ENCODE measurements around the gene KRT72. TPM values are rescaled to one million over a fixed set of nuclear protein-coding genes. Genes with fewer than 3 reads are reported as not detected.

The KRT72 gene
- total RNA-seq, 1 donor from 2014 or later: not detected

DNA sequence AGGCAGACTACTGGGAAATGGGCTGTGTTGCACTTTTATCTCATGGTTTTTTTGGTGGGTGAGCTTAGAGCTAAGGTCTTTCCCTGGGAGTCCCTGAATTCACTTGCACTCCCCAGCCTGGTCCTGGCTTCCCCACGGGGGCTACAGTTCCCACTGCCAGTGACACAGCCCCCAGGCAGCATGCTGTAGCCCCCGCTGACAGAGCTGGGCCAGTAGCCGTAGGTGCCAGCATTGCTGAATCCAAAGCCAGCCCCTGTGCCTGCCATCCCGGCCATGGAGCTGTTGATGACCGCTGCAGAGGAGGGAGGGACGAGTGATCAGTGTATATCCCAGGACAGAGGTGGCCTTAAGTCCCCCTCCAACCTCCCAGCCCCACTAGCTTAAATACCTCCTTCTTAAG is 6.9 kb upstream of the KRT72 start:
- TF ChIP-seq, protein P1, sequence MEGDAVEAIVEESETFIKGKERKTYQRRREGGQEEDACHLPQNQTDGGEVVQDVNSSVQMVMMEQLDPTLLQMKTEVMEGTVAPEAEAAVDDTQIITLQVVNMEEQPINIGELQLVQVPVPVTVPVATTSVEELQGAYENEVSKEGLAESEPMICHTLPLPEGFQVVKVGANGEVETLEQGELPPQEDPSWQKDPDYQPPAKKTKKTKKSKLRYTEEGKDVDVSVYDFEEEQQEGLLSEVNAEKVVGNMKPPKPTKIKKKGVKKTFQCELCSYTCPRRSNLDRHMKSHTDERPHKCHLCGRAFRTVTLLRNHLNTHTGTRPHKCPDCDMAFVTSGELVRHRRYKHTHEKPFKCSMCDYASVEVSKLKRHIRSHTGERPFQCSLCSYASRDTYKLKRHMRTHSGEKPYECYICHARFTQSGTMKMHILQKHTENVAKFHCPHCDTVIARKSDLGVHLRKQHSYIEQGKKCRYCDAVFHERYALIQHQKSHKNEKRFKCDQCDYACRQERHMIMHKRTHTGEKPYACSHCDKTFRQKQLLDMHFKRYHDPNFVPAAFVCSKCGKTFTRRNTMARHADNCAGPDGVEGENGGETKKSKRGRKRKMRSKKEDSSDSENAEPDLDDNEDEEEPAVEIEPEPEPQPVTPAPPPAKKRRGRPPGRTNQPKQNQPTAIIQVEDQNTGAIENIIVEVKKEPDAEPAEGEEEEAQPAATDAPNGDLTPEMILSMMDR (IDR thresholded peaks at IDR 0.05): no peak
- Mint-ChIP-seq H3K27ac (ENCODE audit: unreplicated experiment) (no peak overlapping the region), H3K4me3 (ENCODE audit: unreplicated experiment) (no peak overlapping the region), H3K9me3 (ENCODE audit: unreplicated experiment) (no peaks in the 10 kb centered on the region), H3K4me1 (ENCODE audit: unreplicated experiment) (no peaks in the 10 kb centered on the region), H3K36me3 (ENCODE audit: unreplicated experiment) (no peaks in the 10 kb centered on the region), H3K27me3 (ENCODE audit: unreplicated experiment) (peaks cover 75% of the 10 kb centered on the region)
- DNase-seq (ENCODE audit: extremely low spot score, unreplicated experiment): peak; percentile 78

DNA sequence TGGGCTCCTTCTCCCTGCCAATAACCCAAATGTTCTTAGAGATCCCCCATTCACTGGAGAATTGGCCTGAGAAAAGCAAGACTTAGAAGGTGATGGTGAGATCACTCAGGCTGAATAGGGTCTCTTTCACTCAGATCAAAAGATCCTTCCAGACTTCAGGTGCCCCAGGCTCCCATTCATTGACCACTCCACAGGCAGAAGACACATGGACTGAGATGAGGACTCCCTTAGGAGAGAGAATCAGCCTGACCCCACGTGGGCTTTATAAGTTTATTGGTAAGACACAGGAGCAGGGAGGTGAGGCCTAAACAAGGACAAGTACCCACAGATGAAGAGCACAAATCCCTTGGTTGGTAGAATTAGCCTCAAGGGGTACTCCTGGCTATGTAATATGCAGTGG is 6.1 kb upstream of the KRT72 start:
- H3K9me3 Mint-ChIP-seq (ENCODE audit: unreplicated experiment): no peaks in the 10 kb centered on the region
- H3K36me3 Mint-ChIP-seq (ENCODE audit: unreplicated experiment): no peaks in the 10 kb centered on the region
- TF ChIP-seq, protein P1 (IDR thresholded peaks at IDR 0.05): no peak
- H3K4me3 Mint-ChIP-seq (ENCODE audit: unreplicated experiment): no peak overlapping the region
- H3K4me1 Mint-ChIP-seq (ENCODE audit: unreplicated experiment): no peaks in the 10 kb centered on the region
- H3K27me3 Mint-ChIP-seq (ENCODE audit: unreplicated experiment): peaks cover 78% of the 10 kb centered on the region
- peak; percentile 56 for DNase-seq (ENCODE audit: extremely low spot score, unreplicated experiment)
- H3K27ac Mint-ChIP-seq (ENCODE audit: unreplicated experiment): no peak overlapping the region

DNA sequence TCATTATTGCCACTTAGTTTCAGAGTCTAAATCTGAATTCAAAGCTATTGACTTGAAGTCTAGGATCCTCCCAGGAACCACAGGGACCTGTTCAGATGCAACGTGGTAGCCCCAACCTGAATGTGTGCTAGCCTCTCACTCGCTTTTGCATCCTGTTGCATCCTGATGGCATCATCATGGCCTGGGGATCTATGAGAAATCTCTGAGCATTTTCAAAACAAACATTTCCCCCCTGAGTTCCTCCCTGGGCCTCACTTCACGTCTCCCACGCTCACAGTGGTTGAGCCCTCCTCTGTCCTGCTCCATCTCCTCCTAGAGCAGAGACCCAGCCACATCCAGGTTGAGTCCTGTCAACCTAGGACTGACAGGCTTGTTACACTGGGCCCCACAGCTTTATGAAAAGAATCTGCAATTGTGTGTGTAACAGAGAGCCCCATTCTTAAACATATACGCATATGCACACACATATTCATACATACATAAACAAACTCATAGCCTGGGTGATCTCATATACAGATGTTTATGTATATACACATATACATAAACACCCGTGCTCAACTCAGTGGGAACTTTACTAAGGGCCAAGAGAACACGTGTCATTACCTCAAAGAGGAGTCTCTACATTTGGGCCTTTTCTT is 5.4 kb upstream of the KRT72 start:
- Mint-ChIP-seq H3K27ac (ENCODE audit: unreplicated experiment) (no peak overlapping the region), H3K36me3 (ENCODE audit: unreplicated experiment) (no peaks in the 10 kb centered on the region)

DNA sequence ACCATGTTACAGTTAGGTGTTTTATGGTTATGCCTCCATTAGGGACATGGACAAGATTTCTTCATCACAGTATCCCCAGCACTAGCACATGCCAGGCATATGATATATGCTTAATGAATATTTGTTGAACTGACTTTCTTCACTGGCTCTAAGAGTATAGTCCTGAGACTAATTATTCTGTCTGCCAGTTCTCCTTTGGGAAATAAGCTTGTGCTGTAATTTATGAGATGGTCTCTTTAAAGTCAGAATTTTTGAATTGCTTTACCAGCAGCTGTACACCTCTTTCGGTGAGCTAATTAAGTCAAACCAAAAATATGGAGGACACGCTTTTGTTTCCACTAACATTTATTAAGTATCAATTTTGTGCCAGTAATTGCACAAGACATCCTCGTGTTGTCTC is 4.8 kb upstream of the KRT72 start:
- no peak overlapping the region for H3K4me3 Mint-ChIP-seq (ENCODE audit: unreplicated experiment)
- H3K36me3 Mint-ChIP-seq (ENCODE audit: unreplicated experiment): no peaks in the 10 kb centered on the region
- H3K27me3 Mint-ChIP-seq (ENCODE audit: unreplicated experiment): peaks cover 74% of the 10 kb centered on the region
- DNase-seq (ENCODE audit: extremely low spot score, unreplicated experiment): no peak
- H3K27ac Mint-ChIP-seq (ENCODE audit: unreplicated experiment): no peak overlapping the region
- no peaks in the 10 kb centered on the region for H3K9me3 Mint-ChIP-seq (ENCODE audit: unreplicated experiment)
- TF ChIP-seq, protein P1 (IDR thresholded peaks at IDR 0.05): no peak
- H3K4me1 Mint-ChIP-seq (ENCODE audit: unreplicated experiment): no peaks in the 10 kb centered on the region

More for the DNA sequence above, 5.4 kb upstream of the KRT72 start:
- TF ChIP-seq, protein P1 (IDR thresholded peaks at IDR 0.05): no peak
- no peak overlapping the region for H3K4me3 Mint-ChIP-seq (ENCODE audit: unreplicated experiment)
- H3K27me3 Mint-ChIP-seq (ENCODE audit: unreplicated experiment): peaks cover 76% of the 10 kb centered on the region
- peak; percentile 21 for DNase-seq (ENCODE audit: extremely low spot score, unreplicated experiment)
- no peaks in the 10 kb centered on the region for H3K4me1 Mint-ChIP-seq (ENCODE audit: unreplicated experiment)
- no peaks in the 10 kb centered on the region for H3K9me3 Mint-ChIP-seq (ENCODE audit: unreplicated experiment)

DNA sequence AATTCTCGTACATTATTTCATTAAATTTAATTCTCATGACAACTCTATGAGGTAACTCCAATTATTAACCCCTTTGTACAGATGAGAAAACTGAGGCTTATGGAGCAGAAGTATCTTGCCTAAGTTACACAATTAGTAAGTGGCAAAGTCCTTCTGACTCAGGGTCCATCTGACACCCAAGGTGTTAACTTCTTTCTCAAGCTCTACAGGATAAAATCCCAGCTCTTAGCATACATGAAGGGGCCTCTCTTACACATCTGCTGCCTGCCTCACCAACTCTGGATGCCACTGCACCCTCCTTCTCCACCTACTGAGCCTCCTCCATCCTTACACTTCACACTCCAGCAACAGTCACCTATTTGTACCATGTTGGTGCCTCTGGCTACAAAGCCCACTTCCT is 4.3 kb upstream of the KRT72 start:
- DNase-seq (ENCODE audit: extremely low spot score, unreplicated experiment): peak; percentile 23
- H3K4me3 Mint-ChIP-seq (ENCODE audit: unreplicated experiment): no peak overlapping the region

More for the DNA sequence above, 4.3 kb upstream of the KRT72 start:
- Mint-ChIP-seq H3K27ac (ENCODE audit: unreplicated experiment) (no peak overlapping the region), H3K36me3 (ENCODE audit: unreplicated experiment) (no peaks in the 10 kb centered on the region), H3K9me3 (ENCODE audit: unreplicated experiment) (no peaks in the 10 kb centered on the region), H3K4me1 (ENCODE audit: unreplicated experiment) (no peaks in the 10 kb centered on the region), H3K27me3 (ENCODE audit: unreplicated experiment) (peaks cover 70% of the 10 kb centered on the region)
- TF ChIP-seq, protein P1 (IDR thresholded peaks at IDR 0.05): no peak

Data from osteocyte (in vitro differentiated cells).